CD4-positive, alpha-beta T cell treated with Interleukin-4 for 4 hours (primary cell): ENCODE results near the gene GALNS.
A peak's percentile ranks its signal among the peaks of the same experiment; 100 is the strongest.
"Not testable (repeated sequence)": the region's sequence is repeated elsewhere in the genome, so short reads cannot be mapped to it uniquely, and the experiment has no call there.

Experiments
- DNase-seq: peaks from one replicate; pipeline ENCODE4 v3.0.0-alpha.2; 2020

The GALNS gene

DNA sequence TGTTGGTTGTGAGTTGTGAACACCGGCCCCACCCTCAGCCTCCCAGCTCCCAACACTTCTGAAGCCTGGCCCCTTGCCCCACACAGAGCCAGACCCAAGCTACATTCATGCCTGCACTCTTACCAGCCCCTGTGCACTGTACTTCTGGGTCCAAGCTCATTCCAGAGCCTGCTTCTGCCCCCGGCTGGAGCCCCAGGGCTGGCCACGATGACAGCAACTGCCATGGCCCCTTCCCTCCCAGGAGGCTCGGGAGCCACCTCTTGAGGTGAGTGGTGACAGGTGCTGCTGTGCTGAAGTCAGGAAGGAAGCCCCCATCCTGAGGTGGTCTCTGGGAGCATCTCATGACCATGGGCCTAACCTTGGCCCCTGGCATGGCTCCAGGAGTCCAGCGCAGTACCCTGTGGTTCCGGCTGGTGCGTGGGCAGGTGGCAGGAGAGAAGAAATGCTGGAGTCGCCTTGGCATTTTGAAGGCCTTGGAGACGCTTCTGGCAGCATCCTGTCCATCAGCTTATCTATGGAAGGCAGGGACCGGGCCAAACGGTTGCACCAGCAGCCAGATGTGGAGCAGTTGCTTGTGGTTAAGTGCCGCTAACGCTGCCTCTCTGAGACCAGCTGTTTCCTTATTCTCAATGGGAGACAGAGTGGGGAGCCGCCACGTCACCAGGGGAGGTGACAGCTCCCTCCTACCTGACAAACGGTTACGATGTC lies 57.0 kb downstream of the GALNS start:
- no peak for DNase-seq

DNA sequence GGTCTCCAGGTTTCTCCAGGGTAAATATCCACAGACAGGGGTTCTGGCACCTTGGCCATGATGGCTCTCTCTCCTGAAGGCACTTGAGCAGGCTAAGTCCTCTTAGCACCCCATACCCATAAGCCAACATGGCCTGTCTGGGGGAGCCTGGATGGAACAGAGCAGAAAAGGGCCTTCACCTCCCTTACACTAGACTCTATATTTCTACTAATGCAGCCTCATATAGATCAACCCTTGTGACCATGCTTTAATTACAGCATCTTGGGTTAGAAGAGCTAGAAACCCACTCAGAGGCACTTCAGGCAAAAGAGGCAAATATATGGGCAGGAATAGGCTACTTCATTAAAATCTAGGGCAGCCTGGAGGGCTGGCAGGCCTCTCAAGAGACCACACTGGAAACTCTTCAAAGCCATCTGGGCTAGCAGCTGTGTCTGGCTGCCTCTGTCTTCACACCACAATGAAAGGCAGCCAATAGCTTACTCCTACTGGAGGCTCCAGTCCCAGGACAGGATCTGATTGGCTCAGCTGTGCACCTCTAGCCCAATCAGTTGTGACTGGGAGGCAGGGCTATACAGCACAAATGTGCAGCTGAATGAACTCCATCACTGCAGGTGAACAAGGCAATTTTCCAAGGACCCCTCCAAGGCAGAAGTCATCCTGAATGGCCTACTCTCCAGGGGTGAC lies 57.8 kb downstream of the GALNS start:
- DNase-seq, result no peak

DNA sequence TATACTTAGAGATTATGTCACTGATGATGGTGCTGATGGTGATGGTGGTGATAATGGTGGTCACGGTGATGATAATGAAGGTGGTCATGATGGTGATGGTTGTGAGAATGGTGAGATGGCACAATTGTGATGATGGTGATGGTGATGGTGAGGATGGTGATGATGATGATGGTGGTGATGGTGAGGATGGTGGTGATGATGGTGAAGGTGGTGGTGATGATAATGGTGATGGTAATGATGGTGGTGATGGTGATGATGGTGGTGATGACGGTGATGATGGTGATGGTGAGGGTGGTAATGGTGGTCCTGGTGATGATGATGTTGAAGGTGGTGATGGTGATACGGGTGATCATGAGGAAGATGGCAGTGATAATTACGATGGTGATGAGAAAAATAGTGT lies 58.7 kb downstream of the GALNS start:
- no peak for DNase-seq

DNA sequence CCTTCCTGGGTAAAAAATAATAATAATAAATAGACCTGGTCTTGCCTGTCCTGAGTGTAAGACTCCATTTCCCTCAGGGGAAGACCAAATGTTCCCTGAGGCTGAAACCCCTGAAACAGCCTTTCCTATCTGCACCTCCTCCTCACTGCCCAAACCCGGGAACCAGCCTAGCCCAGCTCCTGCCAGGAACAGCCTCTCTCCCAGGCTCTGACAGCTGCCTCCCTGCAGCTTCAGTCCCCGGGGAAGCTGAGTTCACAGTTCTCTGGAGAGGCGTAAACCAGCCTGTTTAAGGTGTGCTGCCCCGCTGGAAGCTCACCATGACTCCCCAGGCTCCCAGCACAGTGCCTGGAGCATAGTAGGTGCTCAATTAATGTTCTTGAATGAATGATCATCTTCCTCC lies 60.5 kb downstream of the GALNS start:
- no peak for DNase-seq

DNA sequence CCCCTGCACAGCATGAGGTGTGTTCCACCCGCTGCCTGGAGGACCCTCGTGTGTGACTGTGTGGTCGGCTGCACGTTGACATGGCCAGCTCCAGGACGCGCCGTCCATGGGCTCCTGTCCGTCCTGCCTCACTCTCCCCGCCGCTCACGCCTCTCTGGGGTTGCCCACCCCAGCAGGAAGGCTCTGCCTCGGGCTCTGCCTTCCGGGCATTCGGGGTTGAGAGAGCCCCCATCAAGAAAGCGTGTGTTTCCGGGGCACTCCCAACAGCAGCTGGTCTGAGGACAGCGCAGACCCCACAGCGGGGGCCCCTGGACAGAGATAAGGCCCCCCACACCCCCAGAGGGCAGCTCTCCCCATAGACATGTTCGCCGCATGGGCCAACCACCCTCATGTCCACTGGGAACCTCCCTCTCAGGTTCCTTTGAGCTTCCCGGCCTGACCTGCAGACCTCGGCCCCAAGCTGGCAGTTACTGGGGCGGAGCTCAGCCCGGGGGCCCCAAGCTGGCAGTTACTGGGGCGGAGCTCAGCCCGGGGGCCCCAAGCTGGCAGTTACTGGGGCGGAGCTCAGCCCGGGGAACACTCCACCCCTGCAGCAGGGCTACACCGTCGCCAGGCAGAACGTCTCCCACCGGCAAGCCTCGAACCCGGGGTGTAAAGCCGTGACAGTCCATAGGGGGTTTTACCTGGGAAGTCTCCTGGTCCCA lies 63.3 kb downstream of the GALNS start:
- DNase-seq, result no peak

DNA sequence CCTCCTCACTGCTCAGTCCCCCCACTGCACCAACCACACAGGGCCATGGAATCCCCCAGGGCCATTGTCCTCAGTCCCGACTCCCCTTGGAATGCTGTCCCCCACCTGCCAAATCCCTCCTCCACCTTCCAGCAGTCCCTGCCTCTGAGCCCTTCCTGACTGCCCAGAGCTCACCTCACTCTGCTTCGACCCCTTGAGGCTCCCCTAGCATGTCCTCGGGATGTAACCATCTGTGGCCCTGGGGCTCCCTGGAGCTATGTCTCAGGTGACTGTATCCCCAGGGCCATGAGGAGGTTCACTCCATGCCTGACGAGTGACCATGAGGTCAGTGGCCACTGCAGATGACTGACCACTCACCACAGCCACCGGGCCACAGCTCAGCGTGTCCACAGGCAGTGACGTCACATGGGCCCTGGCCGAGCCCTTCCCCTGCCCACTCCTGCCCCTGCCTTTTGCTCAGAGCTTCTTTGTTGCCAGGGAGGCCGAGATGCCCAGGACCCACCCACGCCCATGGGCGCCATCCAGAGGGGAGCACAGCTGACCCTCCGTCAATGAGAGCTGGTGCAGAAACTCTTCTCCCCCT lies 64.0 kb downstream of the GALNS start:
- DNase-seq, result no peak

DNA sequence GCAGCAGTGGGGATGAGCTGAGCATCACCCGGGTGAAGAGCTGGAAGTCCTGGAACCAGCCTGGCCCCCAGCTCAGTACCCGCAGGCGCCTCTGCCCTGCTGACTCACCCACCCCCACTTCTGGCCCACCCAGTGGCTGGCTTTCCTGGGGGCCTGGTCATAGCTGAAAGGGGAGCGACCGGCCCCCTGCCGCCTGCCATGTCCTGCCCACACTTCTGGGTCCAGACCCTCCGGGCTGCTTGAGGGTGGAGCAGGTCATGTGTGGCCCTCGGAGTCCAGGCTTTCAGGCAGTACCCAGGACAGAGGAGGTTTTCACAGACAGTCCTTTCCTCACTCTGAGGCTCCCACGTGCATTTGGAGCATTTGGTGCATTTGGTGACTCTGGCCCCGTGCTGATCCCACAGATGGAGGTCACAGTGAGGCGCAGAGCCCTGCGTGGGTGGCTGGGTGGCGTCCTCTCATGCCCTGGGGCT lies 64.6 kb downstream of the GALNS start:
- DNase-seq, result no peak

DNA sequence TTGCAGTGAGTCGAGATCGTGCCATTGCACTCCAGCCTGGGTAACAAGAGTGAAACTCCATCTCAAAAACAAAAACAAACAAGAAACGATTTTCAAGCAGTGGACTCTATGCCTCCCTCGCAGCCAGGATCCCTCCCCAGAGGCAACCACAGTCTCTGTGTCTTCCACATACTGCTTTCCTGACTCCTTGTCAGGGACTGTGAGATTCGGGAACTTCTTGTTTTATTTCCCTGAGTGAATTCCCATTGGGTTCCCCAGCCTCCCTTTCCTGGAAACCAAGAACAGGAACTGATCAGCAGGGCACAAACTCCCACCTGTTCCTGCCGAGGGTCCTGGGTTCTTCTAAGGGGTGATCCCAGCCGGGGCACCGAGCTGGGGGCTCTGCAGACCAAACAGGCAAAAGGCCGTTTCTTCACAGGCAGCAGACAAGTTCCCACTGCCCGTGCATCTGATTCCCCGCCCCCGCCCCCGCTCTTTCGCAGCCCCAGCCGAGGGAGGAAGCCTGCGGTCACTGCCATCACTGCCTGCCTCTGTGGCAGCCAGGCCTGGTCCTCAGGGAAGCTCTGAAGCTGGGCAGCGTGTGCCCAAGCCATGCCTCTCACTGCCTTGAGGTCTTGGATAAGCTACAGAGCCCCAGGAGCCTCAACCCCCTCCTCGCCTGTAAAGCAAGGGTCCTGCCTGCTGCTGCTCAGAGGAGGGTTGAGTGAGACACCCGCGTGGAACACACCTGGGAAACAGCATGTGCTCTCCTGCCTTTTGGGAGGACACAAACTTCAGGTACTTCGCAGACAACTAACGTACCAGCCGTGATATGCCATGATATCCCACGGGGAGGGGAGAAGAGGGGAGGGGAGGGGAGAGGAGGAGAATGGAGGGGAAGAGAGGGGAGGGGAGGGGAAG lies 66.2 kb downstream of the GALNS start:
- DNase-seq, result no peak

DNA sequence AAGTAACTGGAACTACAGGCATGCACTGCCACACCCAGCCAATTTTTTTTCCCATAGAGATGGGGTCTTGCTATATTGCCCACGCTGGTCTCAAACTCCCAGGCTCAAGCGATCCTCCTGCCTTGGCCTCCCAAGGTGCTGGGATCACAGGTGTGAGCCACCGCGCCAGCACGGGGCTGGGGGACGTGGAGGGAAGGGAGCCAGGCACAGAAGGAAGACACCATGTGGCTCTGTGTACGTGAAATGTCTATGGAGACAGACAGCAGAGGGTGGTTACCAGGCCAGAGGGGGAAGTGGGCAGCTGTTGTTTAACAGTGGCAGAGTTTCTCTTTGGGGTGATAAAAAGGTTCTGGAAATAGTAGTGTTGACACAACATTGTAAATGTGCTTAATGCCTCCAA lies 67.2 kb downstream of the GALNS start:
- no peak for DNase-seq

DNA sequence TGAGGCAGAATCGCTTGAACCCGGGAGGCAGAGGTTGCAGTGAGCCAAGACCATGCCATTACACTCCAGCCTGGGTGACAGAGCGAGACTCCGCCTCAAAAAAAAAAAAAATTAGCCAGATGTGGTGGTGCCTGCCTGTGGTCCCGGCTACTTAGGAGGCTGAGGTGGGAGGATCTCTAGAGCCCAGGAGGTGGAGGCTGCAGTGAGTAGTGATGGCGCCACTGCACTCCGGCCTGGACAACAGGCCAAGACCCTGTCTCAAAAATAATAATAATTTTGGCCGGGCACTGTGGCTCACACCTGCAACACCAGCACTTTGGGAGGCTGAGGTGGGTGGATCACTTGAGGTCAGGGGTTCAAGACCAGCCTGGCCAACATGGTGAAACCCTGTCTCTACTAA lies 68.0 kb downstream of the GALNS start:
- DNase-seq, result not testable (repeated sequence)

DNA sequence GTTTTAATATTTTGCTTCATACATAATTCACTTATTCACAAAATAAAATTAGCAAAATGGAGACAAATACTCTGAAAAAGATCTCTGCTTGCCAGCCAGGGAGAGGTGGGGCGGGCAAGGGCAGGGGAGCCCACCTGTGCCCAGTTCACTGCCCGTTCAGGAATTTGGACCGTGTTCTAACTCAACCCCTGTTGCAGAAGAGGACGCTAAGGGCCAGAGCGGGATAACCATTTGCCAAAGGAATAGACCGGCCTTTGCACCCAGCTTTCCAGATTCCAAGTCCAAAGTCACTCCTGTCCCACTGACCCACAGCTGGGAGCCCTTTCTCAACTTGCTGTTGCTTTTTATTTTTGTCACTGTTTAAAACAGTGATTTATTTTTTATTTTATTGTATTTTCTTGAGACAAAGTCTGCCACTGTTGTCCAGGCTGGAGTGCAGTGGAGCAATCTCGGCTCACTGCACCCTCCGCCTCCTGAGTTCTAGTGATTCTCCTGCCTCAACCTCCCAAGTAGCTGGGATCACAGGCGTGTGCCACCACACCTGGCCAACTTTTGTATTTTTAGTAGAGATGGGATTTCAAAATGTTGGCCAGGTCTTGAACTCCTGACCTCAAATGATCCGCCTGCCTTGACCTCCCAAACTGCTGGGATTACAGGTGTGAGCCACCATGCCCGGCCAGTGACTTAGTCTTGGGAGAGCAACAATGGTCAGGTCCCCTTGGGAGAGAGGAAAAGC lies 69.0 kb downstream of the GALNS start:
- no peak for DNase-seq

DNA sequence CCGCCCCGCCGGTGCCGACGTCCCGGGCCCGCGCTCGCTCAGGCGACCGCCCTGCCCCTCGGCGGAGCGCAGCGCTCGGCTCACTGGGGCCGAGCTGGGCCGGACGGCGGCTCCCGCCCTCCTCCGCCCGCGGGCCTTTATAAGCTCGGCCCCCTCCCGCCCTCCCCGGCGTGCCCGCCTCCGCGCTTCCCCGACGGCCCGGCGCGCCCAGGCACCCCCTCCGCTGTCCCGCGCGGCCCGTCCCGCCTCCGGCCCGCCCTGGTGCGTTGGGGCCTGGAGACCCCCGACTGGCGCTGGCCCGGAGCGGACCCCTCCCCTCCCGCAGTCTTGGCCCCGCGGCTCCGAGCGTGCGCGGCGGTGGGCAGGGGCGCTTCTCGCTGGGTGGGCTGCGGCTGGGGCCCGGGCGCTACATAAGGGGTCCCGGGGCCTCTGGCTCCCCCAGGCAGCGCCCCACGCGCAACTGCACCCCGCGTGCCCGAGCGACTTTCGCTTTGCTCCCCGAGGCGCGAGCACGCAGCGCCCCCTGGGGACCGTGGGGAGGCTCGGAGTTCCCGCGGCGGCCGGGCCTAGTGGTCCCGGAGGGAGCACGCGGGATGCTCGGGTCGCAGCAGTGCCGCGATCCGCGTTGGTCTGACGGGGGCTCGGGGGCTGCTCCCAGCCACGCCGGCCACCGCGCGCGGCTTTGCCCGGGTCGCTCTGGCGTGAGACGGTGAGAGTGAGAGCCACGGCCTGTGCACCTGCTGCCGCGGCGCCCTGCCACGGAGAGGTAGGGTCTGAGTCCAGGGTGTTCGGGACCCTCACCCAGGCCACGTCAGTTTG lies 71.4 kb downstream of the GALNS start, which contains the start of gene PIEZO1:
Gene PIEZO1 (minus strand): TSS at position 115 of the 819 bp plus-strand sequence. CDS start 256 bp downstream, outside the sequence.
- DNase-seq, result peak; percentile 83

DNA sequence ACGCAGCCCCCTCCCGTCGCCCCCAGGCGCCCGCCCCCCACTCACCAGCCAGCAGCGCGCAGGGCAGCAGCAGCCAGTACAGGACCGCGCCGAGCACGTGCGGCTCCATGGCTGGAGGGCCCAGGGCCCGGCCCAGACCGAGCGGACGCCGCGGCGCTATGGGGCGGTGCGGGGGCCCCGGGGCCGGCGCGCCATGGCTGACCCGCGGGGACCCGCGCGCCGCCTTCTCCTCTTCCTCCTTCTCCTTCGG lies 72.0 kb downstream of the GALNS start:
- no peak for DNase-seq

DNA sequence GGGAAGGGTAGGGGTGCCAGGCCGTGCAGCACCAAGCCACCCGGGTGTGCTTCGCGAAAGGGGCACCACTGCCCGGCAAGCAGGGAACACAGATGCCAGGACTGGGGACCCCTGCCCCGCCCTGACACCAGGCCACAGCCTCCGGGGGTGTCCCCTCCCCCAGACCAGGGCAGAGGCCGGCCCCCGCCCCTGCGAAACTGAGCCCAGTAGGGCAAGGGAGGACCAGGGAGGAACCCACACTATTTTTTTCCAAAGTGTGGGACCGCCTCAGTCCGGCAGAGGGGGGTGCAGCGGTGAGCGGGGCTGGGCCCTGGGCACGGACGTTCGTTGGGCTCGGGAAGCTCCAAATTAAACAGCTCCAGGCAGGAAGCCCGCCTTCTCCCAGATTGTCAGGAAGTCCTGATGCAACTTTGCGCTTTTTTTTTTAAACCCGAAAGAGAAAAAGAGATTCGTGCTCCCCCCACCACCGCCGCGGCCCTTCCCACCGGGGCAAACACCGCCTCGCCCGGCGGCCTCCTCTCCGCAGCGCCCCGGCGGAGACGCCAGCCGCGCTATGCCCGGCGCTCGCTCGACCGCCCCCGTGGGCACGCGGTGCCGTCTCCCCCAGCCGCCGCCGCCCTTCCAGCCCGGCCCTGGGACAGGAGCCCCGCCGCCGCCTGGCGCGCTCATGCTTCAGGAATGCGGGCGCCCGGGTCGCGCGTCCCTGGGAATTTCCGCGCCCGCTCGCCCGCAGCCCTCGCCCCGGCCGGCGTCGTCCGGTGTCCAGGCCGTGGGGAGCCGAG lies 72.5 kb downstream of the GALNS start:
- no peak for DNase-seq

DNA sequence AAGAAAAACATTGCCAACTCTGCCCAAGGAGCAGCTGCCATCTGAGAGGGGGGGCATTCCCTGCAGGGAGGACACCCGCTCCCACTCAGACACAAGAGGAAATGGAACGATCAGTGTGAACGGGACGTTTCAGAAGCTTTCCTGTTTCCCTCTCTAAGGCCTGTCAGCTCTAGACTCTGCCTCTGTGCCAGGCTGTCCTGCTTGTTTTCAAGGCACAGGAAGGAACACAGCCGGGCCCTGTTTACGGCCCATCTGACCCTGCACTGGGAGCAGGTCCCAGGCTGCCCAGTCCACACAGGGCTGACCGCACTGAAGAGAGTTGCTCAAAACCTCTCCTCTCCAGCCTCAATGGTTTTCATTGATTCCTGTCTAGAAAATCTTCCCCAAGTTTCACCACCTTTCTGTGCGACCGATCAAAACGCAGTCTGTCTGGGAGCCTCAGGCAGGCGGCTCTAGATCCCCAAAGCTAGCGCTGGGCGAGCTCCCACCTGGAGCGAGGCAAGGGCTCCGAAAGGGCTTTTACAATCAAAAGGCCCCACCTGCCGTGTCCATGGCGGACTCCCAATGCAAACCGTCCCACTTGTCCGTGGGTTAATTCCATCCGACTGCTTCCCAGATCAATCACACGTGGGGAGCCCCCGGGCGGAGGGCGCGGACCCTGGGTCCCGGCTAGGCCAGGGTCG lies 73.2 kb downstream of the GALNS start:
- no peak for DNase-seq

DNA sequence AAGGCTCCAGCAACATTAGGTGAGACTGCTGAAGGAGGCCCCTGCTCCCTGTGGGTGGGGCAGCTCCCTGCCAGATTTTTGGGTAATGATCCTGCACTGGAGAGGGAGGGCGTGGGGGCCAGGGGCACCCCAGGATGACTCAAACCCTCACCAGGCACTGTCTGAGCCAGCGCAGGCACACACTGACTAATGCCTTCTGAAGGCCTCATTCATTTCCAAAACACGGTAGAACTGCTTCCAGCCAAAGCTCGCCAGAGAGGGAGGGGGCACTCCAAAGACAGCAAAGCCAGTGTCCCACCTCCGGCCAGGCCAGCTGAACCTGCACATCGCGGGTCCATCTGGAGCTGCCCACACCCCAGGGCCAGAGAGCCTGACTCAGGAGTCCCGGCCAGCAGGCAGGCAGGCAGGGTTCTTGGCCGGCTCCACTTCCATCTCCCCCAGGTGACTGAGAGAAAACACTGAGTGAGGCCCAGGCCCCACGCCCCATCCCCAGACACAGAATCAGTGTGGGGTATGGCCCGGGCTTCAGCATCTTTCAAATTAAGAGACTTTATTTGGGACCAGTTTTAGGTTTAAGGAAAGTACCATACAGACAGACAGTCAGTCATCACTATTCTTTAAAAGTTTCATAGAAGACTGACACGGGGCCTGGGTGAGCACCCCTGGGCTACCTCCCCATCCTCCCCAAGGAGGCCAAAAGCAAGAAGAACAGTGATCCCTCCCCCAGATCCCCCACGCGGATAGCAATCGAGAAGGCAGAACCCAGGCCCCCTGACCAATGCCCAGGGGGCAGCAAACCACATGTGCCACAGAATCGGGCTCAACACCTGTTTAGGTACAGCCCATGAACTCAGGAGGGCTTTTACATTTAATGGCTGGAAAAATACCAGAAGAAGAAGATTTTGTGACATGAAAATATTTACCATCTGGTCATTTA lies 74.0 kb downstream of the GALNS start:
- DNase-seq, result peak; percentile 78

DNA sequence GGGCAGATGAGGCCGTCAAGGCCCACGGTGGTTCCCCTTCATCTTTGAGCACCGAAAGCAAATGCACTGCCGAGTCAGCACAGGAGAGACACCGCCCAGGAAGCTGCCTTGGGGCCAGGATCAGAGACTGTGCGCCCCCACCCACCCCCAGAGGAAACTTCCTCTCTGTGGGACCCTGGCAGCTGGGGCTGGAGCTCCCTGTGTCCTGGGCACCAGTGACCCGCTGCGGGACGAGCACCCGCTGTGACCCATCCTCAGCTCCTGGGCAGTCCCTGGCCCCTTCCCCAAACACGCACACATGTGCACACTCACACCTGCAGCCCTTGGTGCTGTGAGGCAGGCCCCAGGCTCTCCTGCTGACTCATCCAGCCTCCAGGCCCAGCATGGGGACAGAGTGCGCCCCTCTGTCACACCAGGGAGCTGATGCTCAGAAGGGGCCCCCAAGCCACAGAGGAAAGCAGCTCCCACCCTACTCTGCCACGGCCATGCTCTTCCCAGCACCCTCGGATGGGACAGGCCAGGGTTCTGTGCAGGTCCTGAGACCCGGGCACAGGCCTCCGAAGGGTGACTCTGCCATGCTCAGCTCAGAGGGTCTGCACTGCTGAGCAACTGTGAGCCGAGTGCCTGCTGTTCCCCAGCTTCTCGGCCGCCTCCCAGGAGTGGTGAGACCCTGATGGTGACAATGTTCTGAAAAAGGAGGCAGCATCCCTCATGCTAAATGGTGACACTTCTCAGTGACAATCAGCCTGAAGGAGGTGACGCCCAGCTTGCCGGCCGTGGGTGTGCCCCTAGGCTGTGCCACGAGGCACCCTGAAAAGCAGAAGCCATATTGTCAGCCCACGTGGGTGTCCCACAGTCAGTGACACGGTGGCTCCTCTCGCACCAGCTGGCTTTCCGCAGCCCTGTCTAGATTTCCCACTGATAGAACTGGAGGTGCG lies 75.3 kb downstream of the GALNS start:
- DNase-seq, result peak; percentile 75
